Left lobe of liver (tissue), 2 donors: Measurements from ENCODE around the gene ALDH1A3. TPM values are rescaled to one million over a fixed set of nuclear protein-coding genes. Genes with fewer than 3 reads are reported as not detected.

Source experiments
- ATAC-seq: fragments of 200-7000 bp; cut with Tn5 transposase; one replicate; pipeline ENCODE4 v1.9.1; 2020; ENCODE audit warnings: mild to moderate bottlenecking, moderate library complexity
- DNase-seq: peaks from one replicate; pipeline ENCODE4 v3.0.0-alpha.2; 2020; ENCODE audit warnings: low spot score
- total RNA-seq: library from RNA; stranded (reverse); gene quantifications from one replicate; pipeline ENCODE4 v1.2.1, GENCODE V29; 2021
- donor health status: DM: no; HTN: no; CAD: no; lungs with moderate emphysema.
- donor health status: DM: no; HTN: yes; CAD: no.

ALDH1A3 gene
- total RNA-seq, 1 donor from 2014 or later: 4.0 TPM

DNA sequence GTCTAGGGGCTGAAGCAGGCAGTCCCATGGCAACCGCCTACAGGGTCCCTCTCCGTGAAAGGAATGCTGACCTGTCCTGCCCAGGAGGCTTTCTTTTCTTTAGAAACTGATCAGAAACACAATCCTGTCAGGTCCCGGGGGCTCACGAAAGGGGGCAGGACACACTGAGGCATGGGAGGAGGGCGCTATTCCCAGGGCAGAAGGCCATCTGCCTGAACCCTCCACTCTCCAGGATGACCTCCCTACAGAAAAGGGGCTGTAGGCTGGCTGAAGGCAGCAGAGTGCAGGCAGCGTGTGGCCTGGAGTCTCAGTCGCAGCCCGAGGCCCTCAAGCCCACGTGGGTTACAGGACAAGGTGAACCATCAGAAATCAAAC is 21.2 kb downstream of the ALDH1A3 start:
- no peak for ATAC-seq
- no peak for DNase-seq

DNA sequence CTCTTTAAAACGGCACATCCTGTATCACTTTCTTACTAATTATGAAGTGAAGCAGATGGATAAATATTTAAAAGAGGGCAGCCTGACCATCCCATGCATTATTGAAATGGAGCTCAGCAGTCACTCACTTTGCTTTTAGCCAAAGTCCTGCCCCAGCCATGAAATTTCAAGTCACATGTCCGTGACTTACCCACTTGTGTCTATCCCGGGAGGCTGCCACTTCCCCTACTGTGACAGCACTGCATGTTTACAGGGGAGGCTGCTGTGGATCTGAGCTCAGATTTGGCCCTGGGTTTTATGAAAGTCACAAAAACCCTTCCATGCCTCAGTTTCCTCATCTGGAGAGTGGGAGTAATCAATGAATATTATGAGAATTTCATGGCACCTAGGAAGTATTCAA is 21.7 kb downstream of the ALDH1A3 start:
- DNase-seq: no peak
- ATAC-seq: no peak

DNA sequence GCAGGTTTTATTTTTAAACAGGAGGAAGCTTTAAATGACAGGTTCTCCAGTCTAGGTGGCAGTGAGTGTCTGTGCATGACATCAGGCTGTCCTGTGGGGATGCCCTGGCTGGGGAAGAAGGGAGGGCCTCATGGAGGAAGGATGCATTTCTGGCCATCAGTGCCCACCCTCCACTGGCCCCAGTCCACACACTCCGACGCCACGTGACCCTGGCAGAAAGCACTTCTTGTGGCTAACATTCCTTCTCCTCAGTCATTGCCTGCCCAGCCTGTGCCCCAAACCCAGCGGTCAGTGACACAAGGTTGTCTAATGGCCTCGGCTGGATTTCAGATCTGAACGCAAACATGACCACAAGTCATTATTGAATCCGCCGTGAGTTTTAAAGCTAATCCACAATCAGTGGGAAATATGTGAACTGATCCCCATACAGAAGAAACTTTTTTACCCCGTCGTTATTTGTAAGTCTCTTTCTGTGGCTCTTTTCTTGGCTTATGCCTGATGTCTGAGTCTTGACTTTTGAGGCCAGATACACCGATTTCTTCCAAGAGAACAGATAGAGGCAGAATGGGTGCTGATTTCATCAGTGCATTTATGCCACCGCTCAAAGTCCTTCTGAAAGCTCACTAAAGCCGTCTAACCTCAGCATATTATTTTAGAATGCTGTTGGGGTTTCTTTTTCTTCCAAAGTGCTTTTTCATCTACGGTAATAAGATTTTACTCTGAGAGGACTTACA is 22.2 kb downstream of the ALDH1A3 start:
- no peak for DNase-seq
- ATAC-seq: peak; percentile 21

DNA sequence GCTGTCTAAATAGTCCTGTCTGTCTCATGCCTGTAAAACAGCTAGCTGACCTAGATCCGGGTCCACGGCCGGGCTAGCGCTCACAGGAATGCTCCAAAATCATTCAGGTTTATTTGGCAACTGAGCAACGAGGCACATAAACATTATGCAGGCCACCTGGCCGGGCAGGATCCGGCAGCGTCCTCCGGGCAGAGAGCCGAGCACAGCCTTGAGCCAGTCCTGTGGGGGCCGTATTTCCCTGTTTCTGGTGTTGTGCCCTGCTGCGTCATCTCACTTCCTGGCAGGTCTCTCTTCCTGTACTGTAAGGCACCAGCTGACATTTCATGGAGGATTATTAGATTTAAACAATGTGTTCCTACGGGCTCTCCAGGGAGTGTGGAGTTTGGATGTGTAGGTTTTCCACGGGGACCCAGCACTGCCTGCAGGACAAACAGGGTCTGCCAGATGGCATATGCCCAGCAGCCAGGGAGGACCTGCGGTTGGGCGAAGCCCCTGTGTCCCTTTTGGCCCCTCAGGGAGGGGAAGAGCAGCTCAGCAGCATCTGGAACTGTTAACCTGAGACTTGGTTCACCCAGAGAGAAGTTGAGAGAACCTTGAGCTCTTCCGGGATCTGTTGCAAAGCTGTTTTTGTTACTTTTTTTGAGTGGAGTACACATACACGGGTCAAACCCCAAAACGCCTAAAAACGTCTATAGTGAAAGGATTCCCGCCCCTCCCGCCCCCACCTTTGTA is 23.0 kb downstream of the ALDH1A3 start:
- ATAC-seq (peak; percentile 77), DNase-seq (peak; percentile 60)

DNA sequence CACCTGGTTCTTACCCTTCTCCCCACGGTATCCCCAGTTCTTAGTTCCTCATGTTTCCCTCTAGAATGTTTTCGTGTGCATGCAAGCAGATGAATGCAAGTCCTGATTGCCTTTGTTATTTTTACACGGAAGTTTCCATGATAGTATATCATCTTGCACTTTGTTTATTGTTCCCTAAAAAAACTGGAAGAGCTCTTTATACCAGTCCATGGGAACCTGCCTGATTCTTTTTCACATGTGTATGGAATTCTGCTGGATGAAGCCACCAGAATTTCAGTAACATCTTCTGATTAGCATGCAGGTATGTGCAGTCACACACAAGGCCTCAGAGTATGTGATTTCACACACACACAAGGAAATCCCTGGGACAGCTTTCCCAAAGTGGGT is 23.5 kb downstream of the ALDH1A3 start:
- no peak for ATAC-seq

DNA sequence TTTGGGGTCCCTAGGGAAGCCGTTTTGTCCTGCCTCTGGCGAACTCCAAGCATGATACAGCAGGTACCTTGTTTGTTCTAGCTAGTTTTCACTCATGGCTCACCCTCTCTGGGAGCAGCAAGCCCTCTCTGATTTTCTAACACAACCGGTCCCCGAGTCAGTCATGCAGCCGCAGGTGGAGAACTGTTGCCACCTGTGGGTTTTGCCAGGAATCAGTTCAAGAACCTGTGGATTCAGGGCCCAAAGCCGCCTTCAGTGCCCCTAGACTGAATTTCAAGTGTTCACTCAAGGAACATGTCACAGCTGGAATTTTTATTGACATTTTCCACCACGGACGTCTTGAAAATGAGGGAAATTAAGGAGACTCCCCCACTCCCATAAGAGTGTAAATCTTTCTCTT is 26.2 kb downstream of the ALDH1A3 start:
- DNase-seq (no peak), ATAC-seq (no peak)

More for the DNA sequence above, 23.5 kb downstream of the ALDH1A3 start:
- no peak for DNase-seq

DNA sequence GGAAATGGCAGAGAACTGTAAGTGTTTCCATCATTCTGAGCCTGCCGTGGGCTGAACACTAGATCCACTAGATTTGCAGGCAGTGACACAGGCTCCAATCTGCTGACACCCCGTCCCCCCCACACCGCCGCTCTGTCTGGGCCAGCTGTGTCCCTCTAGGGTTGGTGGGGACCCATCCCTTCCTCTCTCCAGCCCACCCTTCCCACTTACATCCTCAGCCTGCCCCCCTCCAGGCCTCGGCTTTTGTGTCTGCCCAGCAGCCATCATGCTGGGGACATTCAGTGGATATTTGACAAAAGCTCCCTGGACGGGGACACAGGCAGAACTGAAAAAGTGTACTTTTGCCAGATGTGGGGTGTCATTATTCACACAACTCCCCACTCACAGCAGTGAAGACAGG is 28.8 kb downstream of the ALDH1A3 start:
- no peak for DNase-seq
- no peak for ATAC-seq

DNA sequence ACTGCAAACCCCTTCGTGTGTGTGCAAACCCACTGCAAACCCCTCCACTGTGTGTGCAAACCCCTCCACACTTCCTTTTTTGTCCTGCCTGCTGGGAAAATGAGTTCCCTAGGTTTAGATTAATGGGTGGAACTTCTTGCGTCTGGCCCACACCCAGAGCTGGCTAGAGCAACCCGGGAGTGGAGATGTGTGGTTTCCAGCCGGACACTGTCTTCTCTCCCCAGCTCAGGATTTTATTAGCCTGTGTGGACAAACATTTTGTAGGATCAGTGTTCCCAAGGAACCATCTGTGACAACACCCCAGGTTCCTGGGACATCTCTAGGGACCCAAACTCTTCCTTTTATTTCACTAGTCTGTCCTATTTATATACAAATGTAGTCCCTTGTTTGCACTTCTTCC is 29.9 kb downstream of the ALDH1A3 start:
- DNase-seq (no peak), ATAC-seq (no peak)

DNA sequence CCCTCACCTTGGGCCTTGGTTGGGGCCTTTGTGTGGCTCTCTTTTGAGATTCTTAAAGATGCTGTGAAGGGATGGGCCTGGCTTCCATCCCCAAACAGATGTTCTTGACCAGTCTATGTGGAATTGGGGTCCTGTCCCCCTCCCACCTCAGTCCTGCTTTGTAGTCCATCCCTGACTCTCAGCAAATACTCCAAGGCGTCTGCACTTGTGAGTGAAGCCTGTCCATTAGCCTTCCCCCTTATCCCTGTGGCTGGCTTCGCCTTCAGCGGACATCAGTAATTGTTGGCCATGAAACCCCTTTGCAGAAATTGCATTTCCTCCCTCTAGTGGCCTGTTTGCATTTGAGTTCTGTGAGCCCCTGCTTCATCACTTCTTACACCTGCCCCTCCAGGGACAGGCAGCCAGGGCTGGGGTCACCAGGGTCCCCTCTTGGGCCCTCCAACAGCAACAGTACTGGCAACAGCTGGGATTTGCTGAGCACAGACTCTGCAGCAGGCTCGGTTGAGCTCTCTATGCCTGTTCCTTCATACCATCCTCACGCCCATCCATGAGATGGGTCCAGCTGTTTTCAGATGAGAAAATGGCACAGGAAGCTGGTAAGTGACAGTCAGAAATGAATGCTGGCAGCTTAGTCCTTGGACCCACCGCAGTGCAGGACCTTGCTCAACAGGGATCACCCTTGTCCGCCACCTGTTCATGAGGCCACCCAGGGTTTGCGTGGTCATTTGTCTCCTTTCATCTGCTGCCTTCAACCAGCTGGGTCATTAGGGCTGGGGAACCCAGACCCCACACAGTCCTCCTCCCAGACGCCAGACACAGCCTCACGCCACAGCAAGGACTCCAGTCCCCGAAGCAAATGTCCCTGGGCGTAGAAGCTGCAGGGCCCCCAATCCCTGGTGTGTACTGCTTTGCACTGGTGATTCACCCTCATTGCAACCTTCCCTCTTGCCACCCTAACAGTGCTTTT is 30.6 kb downstream of the ALDH1A3 start:
- no peak for ATAC-seq
- DNase-seq: no peak

DNA sequence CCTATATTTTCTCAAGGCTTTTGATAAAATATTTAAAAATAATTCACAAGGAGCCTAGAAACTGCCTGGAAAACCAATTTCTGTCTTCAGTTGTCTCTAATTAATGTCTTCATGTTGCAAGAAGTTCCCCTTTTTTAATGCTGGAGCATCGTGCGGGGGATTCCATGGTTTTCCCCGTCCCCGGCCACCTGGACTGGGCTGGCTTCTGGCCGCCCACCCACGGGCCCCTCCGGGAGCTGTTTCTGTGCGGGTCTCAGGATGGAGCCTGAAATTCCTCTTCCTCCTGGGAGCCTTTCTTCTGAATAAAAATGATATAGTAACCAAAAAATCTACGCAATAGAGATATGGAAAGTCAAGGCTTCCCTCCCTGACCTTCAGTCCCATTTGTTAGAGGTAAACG is 31.5 kb downstream of the ALDH1A3 start:
- ATAC-seq: no peak
- DNase-seq: no peak

DNA sequence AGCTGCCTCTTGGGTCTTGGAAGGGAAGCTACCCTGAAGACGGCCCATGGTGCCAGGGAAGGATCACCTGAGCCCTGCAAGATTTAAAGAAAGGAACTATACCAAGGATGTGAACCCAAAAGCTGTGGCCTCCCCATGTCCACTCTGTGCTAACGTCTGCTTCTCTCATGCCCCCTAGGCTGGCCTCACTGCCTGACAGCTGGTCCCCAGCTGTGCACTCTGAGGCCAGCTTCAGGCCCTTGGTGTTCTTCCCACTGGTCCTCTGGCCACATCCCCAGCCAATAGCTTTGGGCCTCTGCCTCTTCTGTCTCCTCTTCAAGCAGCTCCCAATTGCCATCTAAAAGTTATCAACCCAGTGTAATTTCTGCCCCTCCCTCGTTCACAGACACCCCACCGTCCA is 34.3 kb downstream of the ALDH1A3 start:
- no peak for ATAC-seq

DNA sequence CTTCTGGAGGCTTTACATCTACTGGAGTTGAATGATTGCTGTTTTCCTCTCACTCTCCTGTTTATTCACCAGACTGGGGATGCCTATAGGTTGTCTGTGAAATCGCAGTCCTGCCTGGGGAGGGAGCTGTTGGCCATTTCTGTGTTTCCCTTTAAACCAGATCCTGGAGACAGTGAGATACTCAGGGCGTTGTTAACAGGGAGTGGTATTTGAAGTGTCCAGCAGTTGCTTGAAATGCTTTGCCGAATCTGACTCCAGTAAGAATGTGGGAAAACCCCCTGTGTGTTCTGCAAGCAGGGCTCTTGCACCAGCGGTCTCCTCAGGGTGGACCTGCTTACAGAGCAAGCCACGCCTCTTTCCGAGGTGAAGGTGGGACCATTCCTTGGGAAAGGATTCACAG is 35.2 kb downstream of the ALDH1A3 start:
- DNase-seq: no peak

More for the DNA sequence above, 34.3 kb downstream of the ALDH1A3 start:
- DNase-seq: no peak

DNA sequence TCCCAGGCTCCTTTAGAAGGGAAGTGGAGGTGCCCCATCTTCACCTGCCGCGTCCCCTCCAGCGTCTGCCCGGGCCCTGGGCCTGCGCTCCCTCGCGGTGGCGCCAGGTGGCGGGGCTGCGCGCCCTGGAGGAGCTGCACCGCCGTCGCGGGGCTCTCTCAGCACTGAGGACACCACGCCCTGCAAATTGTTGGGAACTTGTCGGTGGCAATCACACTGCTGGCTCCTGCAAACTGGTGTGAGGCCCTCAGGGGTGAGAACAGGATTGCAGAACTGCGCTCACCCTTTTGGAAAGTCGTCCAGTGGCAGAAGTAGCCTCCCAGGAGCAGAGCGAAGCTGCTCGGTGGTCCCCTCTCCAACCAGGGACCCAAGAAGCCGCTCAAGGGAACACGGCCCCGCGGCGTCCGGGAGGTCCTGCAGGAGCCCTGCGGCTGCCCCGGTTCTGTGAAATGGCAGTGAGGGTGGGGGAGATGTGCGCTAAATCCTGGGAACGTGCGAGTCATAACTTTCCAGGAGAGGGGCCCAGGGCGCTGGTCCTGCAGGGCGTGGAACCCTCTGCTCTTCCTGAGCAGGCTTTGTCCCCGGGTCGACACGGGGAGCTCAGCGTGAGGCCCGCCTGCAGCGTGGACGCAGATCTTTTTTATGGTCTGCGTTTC is 38.5 kb downstream of the ALDH1A3 start:
- ATAC-seq (peak; percentile 96), DNase-seq (peak; percentile 76)

More for the DNA sequence above, 35.2 kb downstream of the ALDH1A3 start:
- ATAC-seq: no peak

DNA sequence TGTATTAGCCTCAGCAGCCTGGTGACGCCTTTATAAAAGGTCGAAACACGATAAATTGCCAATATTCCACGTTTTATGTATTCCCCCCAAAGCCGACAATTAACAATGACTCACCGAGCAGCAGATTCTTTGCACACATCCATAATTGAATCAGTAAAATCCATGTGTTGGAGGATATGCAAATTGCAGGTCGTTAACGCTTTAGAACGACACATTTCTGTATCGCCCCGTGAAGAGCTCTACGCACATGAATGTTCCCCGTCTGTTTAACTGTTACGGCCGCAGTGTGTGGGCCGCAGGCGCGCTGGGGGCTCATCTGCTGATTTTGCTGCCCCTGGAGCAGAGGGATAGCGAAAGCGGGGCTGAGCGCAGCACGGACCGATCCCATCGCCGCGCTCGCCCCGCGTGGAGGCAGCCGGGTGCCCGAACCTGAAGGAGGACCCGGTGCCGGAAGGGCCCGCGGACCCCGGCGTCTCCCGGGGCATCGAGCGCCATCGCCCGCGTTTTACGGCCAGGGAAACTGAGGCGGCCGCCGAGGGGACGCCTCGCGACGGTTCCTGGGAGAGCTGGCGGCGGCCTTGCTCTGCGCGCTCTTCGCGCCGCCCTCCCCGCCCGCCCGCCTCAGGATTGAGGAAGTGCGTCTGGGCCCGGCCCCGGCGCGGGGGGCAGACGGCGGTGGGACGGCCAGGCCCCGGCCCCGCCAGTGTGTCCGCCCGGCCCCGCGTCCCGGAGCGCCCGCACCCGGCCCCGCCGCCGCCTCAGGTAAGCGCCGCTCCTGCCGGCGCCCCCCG is 39.3 kb downstream of the ALDH1A3 start, which contains the start of gene LRRK1:
Gene LRRK1 (plus strand): TSS at position 668 of the 791 bp plus-strand sequence. CDS start 5,276 bp downstream, outside the sequence.
- ATAC-seq (peak; percentile 45), DNase-seq (no peak)

DNA sequence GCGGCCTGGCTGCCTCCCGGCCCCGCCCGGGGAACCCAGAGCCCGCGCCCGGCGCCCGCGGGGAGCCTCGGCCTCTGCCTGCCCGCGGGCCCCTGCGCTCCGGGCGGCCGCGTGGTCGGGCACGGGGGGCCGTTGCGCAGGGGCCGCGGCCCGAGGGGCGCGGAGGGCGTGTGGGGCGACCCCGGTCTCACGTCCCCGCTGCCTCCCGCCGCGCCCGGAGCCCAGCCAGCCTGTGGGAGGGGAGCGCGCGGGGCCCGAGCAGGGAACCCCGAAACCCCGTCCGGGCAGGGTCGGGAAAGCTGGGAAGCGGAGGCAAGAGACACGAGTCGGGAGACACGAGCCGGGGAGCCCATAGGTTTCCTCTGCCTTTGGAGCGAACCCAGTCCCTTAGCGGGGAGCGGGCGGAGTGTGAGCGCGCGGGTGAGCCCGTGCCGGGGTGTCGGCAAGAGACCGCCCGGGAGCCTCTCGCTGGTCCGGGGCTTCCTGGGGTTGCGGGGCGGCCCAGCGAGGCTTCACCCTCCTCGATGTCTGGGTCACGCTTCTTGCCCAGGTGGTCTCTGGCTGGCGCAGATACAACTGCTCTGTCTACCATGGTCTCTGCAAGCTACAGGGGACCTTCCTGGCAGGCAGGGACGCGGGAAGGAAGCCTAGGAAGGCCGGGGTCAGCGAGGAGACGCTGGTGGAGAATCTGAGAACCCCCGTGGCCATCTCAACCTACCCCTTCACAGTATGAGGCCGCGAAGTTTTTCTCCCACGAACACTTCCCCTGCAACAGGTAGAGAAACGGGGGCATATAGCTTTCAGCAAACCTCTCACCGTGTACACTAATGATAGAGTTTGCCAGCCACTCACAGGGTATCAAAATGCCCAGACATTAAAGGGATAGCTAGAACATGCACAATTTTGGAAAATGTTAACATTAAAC is 40.1 kb downstream of the ALDH1A3 start:
- ATAC-seq: no peak
- DNase-seq: no peak

DNA sequence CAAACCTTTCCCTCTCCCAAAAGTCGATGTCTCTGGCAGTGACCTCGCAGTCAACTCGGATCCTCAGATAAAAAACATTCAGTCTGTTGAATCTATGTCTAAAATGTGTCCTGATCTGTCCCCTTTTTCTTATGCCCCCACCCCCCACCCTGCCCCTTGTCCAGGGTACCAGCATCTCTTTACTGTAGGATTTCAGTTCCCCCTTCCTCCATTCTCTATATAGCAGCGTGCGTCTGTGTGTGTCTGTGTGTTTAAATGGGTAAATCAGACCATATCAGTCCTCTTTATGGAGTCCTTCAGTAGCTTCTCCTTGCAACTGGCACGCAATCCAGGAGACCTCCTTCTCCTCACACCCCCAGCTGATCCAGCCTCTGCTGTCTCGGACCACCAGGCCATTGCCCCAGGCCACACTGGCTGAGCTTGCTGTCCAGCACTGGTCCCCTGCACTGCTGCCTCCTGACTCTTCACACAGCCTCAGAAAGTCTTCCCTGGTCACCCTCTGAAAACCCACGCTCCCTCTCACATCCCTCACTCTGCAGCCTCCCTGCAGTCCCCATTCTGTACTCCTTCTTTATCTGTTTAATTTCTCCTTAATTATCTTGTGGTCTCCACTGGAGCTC is 41.0 kb downstream of the ALDH1A3 start:
- ATAC-seq (no peak), DNase-seq (no peak)

DNA sequence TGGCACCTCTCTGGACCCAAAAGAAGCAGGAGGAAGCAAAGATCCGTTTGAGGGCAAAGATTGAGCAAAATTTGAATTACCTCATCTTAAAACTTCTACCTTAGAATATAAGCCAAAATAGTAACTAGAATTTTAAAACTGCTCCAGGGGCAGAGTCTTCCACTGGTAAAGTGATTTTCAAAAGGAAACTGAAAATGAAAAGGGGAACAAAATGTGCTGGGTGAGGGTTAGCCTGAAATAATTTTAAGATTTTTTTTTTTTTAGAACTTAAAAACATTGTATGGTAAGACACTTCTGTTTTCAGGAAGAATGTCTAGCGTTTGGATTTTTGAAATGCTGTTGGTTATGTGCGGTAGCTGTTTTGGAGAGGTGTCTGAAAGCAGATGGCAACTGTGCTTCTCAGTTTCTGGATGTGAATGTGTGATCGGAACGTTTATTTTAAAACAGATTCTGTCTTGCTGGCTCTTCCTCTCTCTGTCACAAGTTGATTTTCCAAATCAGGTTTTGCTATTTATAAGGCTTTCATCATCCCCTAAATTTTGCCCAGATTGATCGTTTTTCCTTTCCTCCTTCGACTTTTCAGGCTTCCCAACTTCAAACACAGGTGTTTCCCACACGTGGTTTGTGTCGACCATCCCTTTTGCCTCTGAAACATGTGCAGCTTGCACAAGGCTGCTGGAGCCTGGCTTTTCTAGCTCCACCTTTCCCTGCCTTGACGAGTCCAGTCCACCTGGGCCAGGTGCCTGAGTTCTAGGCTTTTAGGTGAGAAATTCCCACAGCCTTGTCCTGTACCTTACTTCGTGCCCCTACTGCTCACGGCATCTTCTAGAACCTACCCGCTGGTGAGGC is 42.8 kb downstream of the ALDH1A3 start:
- no peak for ATAC-seq
- no peak for DNase-seq
